ENCODE measurements around the gene ITCH.
"Not testable (repeated sequence)": the region's sequence is repeated elsewhere in the genome, so short reads cannot be mapped to it uniquely, and the experiment has no call there.

ITCH gene

DNA sequence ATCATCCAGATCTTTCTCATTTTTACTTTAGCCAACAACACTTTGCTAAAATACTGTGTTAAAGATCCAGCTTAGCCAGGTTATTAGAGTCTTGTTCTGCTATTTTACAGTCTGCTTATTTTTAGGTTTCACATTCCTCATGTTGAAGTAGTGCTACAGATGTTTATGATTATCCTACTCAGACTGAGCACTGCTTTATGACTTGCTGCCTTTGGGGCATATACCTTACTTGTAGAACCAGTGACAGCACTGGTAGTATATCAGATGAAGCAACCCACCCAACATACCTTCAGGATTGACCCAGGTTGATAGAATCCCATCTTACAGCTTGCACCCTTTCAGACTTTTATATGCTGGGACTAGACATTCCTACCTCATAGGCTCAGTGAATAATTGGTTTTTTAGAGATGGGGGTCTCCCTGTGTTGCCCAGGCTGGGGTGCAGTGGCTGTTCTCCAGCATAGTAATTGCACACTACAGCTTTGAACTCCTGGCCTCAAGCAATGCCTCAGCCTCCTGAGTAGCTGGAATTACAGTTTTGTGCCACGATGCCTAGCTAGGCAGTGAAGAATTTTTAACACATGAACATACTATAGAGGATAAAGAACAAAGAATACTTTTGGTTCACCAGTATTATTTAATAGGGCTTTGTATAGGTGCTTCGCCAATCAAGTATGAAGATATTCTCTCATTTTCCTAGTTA, 89.4 kb downstream of the ITCH start:
- no peak for DNase-seq (ENCODE audit: low read depth in 3 of 3, low spot score in 1 of 3)

DNA sequence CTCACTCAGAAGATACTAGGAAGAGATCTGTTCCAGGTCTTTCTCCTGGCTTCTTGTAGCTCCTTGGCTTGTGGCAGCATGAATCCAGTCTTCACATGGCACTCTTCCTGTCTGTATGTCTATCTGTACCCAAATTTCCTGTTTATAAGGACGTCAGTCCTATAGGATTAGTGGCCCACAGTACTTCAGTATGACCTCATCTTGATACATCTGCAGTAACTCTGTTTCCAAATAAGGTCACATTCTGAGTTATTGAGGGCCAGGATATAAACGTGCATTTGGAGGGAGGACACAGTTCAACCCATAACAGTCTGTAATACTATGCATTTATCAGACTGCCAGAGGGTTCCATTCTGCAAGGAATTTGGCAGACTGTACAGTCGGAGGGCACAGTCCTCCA, 95.6 kb downstream of the ITCH start:
- no peak for DNase-seq (ENCODE audit: low read depth in 3 of 3, low spot score in 1 of 3)

DNA sequence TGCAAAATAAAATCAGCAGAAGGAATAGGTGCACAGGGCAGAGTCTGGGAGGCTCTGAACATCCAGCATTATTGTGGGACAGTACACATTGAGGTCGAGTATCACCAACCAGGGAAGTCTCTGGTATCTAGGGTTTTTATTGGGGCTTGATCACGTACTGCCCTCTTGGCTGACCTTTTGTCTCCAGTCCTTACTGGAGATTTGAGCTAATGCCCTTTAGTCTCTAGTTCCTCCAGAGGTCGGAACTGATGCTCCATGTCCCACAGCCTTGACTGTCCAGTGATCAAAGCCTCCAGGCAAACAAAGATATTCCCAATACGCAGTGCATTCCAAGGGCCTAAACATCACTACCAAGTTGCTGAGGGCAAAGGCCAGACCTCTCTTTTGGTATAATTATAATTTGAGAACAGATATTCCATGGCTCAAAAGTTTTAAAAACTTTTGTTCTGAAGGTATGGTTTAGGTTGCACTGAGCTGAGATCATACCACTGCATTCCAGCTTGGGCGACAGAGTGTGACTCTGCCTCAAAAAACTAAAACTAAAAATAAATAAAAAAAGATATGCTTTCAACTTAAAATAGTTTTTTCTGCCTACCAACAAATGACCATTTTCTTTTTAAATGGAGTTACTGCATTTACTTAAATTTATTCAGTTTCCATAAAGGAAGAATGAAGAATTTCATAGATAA, 96.3 kb downstream of the ITCH start:
- no peak for DNase-seq (ENCODE audit: low read depth in 3 of 3, low spot score in 1 of 3)

DNA sequence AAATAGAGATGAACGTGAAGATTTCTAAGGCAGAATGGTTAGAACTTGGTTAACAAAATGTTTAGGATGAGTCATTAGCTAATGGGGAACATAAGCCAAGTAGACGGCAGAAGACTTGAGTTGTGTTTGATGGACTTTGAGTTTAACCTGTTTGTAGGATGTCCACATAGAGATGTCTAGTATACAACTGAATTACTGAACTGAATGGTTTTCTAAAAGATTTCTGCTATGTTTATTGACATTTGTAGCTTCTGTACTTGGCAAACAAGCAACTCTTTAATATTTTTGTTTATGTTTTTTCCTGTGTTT, 98.7 kb downstream of the ITCH start:
- no peak for DNase-seq (ENCODE audit: low read depth in 3 of 3, low spot score in 1 of 3)

DNA sequence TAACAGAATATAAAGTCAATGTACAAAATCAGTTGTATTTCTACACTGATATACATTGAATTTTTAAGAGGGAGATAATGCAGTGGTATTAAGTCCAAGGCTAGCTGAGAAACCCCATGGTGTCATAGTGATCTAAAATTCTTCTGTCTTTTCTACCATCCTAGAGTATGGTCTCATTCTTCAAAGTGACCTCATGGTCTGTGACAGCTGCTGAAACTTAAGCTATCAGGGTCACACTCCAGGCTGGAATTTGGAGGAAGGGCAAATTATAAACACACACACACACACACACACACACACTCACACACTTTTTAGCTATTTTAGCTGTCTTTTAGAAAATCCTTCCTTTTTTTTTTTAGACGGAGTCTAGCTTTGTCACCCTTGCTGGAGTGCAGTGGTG, 105.9 kb downstream of the ITCH start:
- no peak for DNase-seq (ENCODE audit: low read depth in 3 of 3, low spot score in 1 of 3)

DNA sequence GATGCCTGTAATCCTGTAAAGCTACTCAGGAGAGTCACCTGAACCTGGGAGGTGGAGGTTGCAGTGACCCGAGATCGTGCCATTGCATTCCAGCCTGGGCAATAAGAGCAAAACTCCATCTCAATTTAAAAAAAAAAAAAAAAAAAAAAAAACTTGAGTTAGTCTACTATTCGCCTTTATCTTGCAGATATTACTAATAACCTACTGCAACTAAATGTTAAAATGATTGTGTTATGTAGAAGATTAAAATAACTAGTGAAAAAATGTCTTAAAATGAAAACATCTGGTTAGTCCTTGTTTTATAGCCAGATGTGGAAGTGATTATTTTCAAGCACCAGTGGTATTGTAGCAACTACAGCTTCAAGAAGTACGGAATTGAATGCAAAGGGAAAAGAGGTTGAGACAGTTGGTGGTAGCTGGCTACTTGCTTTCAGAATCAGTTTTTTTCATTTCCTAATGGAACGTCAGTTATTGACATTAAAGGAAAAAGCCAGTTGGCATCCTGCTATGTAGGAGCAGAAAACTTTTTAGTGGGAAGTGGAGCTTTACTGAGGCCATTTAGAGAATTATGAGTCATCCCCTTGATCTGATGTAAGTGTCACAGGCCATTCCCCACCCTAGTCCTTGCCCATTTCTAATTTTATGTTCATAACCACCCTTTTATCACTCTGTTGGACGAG, 109.3 kb downstream of the ITCH start:
- no peak for DNase-seq (ENCODE audit: low read depth in 3 of 3, low spot score in 1 of 3)

DNA sequence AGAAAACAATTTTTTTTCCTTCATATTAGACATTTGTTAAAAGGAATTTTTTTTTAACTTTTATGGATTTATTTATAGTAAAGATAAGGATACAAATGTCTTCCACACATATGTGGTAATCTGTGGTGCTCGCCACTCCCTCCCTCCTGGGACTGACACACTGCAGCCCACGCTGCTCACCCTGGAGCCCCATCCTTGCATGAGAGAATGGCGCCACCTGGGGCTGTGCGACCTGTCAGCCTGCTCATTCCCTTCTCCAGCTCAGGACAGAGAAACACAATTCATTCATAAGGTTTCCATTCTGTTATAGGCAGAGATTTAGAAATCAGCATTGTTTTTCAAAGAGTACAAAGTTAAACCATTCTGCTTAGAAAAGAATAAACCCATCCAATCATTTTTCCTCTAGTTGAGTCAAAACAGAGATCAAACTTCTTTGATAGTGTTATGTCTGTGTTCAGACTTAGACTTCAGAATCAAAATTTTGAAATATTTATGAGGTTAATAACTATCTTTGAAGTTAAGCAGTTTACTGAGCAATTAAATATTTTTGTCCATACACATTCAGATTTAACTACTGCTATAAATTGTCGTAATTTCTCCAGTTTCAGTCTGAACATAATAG, 110.3 kb downstream of the ITCH start:
- no peak for DNase-seq (ENCODE audit: low read depth in 3 of 3, low spot score in 1 of 3)

DNA sequence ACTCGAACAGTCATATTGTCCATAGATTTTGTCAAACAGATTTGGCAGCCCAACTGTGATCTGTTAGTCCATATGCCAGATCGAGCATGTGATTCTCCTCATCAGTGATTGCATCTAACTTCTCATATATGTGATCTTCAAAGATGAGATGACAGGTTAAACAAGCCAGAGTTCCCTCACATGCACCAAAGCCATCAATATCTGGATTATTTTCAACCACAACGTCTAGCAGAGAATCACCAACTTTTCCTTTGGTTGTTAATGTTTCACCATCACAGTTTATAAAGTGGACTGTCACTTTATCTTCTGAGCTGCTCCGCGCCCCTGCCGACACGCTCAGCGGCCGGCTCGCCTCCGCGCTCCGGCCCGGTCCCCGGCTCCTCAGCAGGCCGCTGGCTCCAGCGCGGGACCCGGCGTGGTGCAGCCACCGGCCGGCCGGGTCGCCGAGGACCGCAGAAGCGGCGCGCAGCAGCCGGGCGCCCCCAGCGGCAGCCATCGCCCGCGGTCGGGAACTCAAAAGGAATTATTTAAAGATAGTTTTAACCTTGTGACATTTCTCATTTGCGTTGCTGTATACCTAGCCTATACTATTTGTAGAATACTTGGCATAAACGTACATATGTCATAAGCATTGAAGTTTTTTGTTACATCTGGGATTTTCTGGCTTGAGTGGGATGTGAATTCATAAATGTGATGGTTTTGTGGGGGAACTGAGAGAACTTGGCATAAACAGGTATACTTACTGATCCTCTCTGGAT, 113.1 kb downstream of the ITCH start:
- DNase-seq (ENCODE audit: low read depth in 3 of 3, low spot score in 1 of 3) = peak in 1 of 3 donors; percentile 10

DNA sequence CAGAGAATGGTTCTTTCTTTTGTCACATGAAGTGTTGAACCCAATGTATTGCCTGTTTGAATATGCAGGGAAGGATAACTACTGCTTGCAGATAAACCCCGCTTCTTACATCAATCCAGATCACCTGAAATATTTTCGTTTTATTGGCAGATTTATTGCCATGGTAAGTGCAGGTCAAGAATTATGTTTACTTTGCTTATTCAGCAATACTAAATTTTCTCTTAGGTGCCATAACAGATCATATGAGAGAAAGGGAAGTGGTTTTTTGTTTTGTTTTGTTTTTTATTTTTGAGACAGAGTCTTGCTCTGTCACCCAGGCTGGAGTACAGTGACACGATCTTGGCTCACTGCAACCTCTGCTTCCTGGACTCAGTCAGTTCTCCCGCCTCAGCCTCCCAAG, 116.6 kb downstream of the ITCH start:
- no peak for DNase-seq (ENCODE audit: low read depth in 3 of 3, low spot score in 1 of 3)

DNA sequence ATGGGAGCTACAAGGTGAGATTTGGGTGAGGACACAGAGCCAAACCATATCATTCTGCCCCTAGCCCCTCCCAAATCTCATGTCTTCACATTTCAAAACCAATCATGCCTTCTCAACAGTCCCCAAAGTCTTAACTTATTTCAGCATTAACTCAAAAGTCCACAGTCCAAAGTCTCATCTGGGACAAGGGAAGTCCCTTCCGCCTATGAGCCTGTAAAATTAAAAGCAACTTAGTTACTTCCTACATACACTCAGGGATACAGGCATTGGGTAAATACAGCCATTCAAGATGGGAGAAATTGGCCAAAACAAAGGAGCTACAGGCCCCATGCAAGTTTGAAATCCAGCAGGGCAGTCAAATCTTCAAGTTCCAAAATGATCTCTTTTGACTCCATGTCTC, 119.1 kb downstream of the ITCH start:
- not testable (repeated sequence) for DNase-seq (ENCODE audit: low read depth in 3 of 3, low spot score in 1 of 3)

DNA sequence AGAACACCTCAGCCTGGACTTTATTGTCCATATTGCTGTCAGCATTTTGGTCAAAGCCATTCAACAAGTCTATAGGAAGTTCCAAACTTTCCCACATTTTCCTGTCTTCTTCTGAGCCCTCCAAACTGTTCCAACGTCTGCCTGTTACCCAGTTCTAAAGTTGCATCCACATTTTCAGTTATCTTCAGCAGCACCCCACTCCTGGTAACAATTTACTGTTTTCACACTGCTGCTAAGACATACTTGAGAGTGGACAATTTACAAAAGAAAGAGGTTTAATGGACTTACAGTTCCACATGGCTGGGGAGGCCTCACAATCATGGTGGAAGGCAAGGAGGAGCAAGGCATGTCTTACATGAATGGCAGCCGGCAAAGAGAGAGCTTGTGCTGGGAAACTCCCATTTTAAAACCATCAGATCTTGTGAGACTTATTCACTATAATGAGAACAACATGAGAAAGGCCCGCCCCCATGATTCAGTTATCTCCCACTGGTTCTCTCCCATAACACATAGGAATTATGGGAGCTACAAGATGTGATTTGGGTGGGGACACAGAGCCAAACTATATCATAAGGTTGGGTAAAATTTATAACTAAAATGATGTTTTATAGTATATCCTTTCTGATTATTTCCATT, 120.6 kb downstream of the ITCH start:
- not testable (repeated sequence) for DNase-seq (ENCODE audit: low read depth in 3 of 3, low spot score in 1 of 3)

DNA sequence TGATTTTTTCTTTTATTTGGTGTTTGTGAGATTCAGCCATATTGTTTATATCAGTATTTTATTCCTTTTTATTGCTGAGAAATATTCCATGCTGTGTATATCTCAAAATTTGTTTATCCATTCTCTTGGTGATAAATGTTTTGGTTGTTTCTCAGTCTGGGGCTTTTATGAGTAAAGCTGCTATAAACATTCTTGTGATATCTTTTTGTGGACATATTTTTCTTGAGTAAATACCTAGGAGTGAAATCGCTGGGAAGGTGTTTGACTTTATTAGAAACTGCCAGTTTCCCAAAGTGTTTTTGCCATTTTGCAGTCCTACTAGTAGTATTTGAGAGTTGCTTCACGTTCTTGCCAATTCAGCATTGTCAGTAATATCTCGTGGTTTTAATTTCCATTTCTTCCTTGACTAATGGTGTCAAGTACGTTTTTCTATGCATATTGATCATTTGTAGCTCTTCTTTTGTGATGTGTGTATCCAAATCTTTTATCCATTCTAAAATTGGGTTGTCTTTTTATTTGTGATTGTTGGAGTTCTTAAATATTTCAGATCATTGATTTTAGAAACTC, 122.1 kb downstream of the ITCH start:
- DNase-seq (ENCODE audit: low read depth in 3 of 3, low spot score in 1 of 3) = no peak

DNA sequence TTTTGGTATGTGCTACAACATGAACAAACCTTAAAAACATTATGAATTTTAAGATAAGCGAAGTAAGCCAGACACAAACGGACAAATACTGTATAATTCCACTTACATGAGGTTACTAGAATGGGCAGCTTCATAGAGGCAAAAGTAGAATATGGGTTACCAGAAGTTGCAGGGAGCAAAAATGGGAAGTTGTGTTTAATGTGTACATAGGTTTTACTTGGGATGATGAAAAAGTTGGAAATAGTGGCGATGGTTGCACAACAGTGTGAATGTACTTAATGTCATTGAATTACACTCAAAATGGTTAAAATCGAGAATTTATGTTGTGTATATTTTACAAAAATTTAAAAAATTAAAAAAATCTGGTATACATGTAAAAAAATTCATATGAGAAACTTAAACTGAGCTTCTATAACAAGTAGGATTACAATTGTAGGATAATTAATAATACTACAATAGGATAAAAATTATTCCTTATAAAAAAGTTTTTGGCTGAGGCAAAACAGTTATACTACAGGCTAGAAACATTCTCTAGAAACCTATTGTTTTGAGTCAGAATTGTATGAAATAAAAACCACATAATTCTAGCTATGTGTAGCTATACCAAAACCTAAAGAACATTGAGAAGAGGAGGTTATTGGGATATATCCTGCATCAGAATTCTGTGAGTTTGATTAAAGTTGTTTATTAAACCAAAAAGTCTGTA, 128.3 kb downstream of the ITCH start:
- DNase-seq (ENCODE audit: low read depth in 3 of 3, low spot score in 1 of 3) = no peak

DNA sequence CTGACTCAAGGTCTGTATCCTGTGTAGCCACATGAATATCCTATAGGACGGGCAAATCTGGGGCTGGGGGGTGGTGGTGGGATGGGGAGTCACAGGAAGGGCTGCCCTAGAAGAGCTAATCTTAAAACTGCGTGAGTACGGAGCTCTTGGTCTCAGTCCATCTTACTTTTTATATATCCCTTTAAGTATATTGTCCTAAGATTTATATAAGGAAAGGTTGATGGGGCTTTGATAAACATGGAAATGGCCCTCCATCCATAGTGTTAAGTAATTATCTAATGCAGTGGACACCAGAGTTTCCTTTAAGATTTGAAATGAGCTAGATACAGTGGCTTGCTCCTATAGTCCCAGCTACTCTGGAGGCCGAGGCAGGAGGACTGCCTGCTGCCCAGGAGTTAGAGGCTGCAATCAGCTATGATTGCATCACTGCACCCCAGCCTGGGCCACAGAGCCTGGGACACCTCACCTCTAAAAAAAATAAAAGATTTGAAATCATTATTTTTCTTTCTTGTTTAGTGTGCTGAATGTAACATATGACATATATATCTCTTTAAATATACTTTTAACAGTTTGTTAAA, 128.9 kb downstream of the ITCH start:
- no peak for DNase-seq (ENCODE audit: low read depth in 3 of 3, low spot score in 1 of 3)

DNA sequence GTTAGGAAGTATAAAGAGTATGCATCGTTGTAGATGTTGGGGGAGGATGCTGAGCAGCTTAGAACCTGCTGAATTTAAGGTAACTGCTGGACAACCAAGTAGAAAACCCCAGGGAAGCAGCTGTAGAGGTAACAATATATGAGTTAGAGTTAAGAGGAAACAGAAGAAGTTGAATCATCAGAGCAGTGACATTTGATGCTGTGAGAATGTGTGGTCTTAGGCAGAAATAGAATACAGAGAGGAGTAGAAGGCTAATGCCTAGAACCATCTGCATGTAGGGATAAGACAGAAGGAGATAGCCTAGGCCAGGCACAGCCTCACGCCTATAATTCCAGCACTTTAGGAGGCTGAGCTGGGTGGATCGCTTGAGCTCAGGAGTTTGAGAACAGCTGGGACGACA, 130.6 kb downstream of the ITCH start:
- no peak for DNase-seq (ENCODE audit: low read depth in 3 of 3, low spot score in 1 of 3)

DNA sequence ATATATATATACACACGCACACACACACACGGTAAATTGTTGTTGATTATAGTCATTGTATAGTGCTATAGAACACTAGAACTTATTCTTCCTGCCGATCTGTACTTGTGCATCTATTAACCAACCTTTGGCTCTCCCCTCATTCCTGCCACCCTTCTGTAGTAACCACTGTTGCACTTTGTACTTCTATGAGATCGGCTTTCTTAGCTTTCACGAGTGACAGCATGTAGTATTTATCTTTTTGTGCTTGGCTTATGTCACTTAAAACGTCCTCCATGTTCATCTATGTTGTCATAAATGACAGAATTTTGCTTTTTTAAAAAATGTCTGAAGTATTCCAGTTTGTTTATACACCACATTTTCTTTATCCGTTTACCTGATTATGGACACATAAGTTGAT, 132.2 kb downstream of the ITCH start:
- no peak for DNase-seq (ENCODE audit: low read depth in 3 of 3, low spot score in 1 of 3)

DNA sequence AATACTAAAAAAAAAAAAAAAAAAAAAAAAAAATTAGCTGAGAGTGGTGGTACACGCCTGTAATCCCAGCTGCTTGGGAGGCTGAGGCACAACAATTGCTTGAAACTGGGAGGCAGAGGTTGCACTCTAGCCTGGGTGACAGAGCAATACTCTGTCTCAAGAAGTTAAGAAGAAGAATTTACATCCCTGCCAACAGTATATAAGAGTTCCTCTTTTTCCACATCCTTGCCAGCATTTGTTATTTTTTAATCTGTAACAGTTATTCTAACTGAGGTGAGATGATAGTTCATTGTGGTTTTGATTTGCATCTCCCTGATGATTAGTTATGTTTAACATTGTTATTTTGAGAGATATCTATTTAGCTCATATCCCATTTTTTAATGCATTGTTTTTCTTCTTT, 132.8 kb downstream of the ITCH start:
- no peak for DNase-seq (ENCODE audit: low read depth in 3 of 3, low spot score in 1 of 3)

DNA sequence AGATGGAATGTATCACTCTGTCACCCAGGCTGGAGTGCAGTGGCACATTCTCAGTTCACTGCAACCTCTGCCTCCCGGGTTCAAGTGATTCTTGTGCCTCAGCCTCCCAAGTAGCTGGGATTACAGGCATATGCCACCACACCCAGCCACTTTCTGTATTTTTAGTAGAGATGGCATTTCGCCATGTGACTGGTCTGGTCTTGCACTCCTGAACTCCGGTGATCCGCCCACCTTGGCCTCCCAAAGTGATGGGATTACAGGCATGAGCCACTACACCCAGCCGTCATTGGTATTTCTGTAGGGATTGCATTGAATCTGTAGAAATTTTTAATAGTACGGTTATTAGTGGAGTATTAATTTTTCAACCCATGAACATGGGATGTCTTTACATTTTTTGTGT, 134.5 kb downstream of the ITCH start:
- DNase-seq (ENCODE audit: low read depth in 3 of 3, low spot score in 1 of 3) = not testable (repeated sequence)

DNA sequence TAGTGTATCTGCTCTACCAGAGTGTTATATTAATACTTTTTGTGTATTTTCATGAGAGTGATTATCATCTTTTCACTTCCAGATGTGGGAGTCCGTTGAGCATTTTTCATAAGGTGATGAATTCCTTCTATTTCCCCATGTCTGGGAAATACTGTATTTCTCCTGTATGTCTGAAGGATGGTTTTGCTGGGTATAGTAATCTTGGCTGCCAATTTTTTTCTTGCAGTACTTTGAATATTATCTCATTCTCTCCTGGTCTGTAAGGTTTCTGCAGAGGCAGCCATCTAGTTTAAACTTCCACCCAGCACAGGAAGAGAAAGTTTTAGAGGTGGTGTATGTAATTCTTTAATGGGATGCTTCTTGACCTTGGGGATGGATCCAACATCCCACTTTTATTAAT, 137.8 kb downstream of the ITCH start:
- DNase-seq (ENCODE audit: low read depth in 3 of 3, low spot score in 1 of 3) = no peak

DNA sequence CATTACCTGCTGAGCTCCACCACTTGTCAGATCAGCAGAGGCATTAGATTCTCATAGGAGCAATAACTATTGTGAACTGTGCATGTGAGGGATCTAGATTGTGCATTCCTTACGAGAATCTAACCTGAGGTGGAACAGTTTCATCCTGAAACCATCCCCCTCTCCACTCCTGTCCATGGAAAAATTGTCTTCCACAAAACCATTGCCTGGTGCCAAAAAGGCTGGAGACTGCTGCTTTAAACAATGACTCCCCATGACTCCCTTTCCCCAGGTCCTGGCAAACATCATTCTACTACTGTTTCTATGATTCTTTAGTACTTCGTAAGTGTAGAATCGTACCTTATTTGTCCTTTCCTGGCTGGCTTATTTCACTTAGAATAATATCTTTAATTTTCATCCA, 143.4 kb downstream of the ITCH start:
- no peak for DNase-seq (ENCODE audit: low read depth in 3 of 3, low spot score in 1 of 3)

Measured in stimulated activated CD4-positive, alpha-beta T cell treated with anti-CD3 and anti-CD28 coated beads, TNF-alpha, amount 100 ng/mL, for 1 hour (primary cell).